Pancreas (tissue), 10 donors: Measurements from ENCODE around the gene CALHM4. TPM values are rescaled to one million over a fixed set of nuclear protein-coding genes. Genes with fewer than 3 reads are reported as not detected.

Experiments
- ATAC-seq, 4 donors: fragments of 200-7000 bp; cut with Tn5 transposase; one replicate each; pipeline versions ENCODE4 v1.8.0 to v1.9.1; 2020; ENCODE audit warnings: mild to moderate bottlenecking in 4 of 4, moderate library complexity in 4 of 4
- DNase-seq, 6 donors: peaks; one replicate each; pipeline ENCODE4 v3.0.0-alpha.2; 2020
- FAIRE-seq: peaks from 2 replicates; lab custom pipeline; 2012; peaks lifted over from hg19 to GRCh38; lab: Jason Lieb, UNC
- H3K27ac ChIP-seq, 4 donors: fragments of 200-600 bp; sonication (generic); 1 replicate in 3 of 4; 2 replicates in 1 of 4; pipeline versions ENCODE4 v1.5.0 to v1.8.0; 2020
- H3K27me3 ChIP-seq, 4 donors: fragments of 200-600 bp; one replicate each; pipeline ENCODE4 v1.8.0; 2021
- H3K36me3 ChIP-seq, 3 donors: fragments of 200-600 bp; sonication (generic) in 1 of 3; one replicate each; pipeline versions ENCODE4 v1.5.0 to v1.8.0; 2020 to 2021
- H3K4me1 ChIP-seq, 3 donors: fragments of 200-600 bp; one replicate each; pipeline ENCODE4 v1.8.0; 2021
- H3K4me3 ChIP-seq, 4 donors: fragments of 200-600 bp; sonication (generic) in 2 of 4; one replicate each; pipeline versions ENCODE4 v1.5.0 to v1.8.0; 2020 to 2021
- H3K9me3 ChIP-seq, 4 donors: fragments of 200-600 bp; one replicate each; pipeline ENCODE4 v1.8.0; 2021
- CTCF ChIP-seq, 4 donors: fragments of 200-600 bp; sonication (generic) in 3 of 4; IDR thresholded peaks; one replicate each; pipeline versions ENCODE4 v1.5.0 to v1.8.0; 2021; ENCODE audit warnings: antibody characterized with exemption in 4 of 4
- WGBS, 2 donors: extraction: QIAGEN DNeasy Blood & Tissue Kit; methylation state at CpG; one replicate each; pipeline ENCODE4 v1.1.7; 2013; 5-methylcytosine and 5-hydroxymethylcytosine counted together
- intact Hi-C, 3 donors: fragments of 100-400 bp; cut with DNase I; formaldehyde crosslinking; loops; one replicate each; pipeline versions ENCODE4 v1.11.1 to v1.14.2; 2022
- polyA plus RNA-seq, 2 donors: library from polyadenylated mRNA; stranded (reverse); fragments of 200-250 nt; gene quantifications; one replicate each; pipeline ENCODE4 v1.2.3, GENCODE V29; 2013
- total RNA-seq, 6 donors: library from RNA; stranded (reverse); fragmentation: NEBNext Ultra II Directional in 4 of 6; extraction: Animal tissue kit (Norgen Biotek cat#: 25700) in 4 of 6; gene quantifications; one replicate each; pipeline versions ENCODE4 v1.2.1 to v1.2.4, GENCODE V29; 2021 to 2023
- donor health status: healthy with polysubstance abuse.
- donor health status: DM: no; HTN: no; CAD: no; lungs with moderate emphysema.
- donor health status: DM: no; HTN: no; CAD: no.
- donor health status: control.
- donor health status: control.
- donor health status: Bipolar disorder and iron deficiency.
- donor health status: DM: yes; HTN: yes; CAD: no.
- donor health status: DM: no; HTN: no; CAD: no.
- donor health status: DM: no; HTN: no; CAD: no.
- donor health status: DM: yes; HTN: yes; CAD: no.

Gene CALHM4
- total and polyA plus RNA-seq, 8 donors = not detected

GRCh38 chr6:116536216-116536621, 17.3 kb upstream of the CALHM4 start:
- intact Hi-C loops = no loop called here

GRCh38 chr6:116542426-116542825, 11.1 kb upstream of the CALHM4 start:
- Histone ChIP-seq H3K4me1 (no peaks in the 10 kb centered on the region), H3K36me3 (no peaks in the 10 kb centered on the region), H3K9me3 (no peaks in the 10 kb centered on the region), H3K27me3 (peaks cover 0 to 8% (median 0%) of the 10 kb centered on the region in 4 donors), H3K27ac (no peak overlapping the region), H3K4me3 (no peak overlapping the region)
- DNase-seq (no peak), FAIRE-seq (no peak), ATAC-seq (no peak)
- intact Hi-C loops = no loop called here
- no peak for TF ChIP-seq CTCF (IDR thresholded peaks at IDR 0.05)

More at GRCh38 chr6:116536216-116536621, 17.3 kb upstream of the CALHM4 start:
- no peaks in the 10 kb centered on the region for H3K9me3 ChIP-seq
- ATAC-seq = peak in 3 of 4 donors; percentile 74 to 76 (median 75)
- peak in 1 of 6 donors; percentile 9 for DNase-seq
- TF ChIP-seq CTCF (IDR thresholded peaks at IDR 0.05) = peak; percentile 55 to 65 (median 58)
- no peaks in the 10 kb centered on the region for H3K4me1 ChIP-seq
- no peaks in the 10 kb centered on the region for H3K27me3 ChIP-seq
- no peak overlapping the region for H3K27ac ChIP-seq
- no peaks in the 10 kb centered on the region for H3K36me3 ChIP-seq
- no peak overlapping the region for H3K4me3 ChIP-seq
- 5 to 12% methylated on average over 4 of the region's 4 CpGs for WGBS, 2 donors
- FAIRE-seq = peak; percentile 96

GRCh38 chr6:116543149-116543548, 10.4 kb upstream of the CALHM4 start:
- TF ChIP-seq CTCF (IDR thresholded peaks at IDR 0.05) = no peak
- Histone ChIP-seq H3K27me3 (peaks cover 0 to 8% (median 0%) of the 10 kb centered on the region in 4 donors), H3K36me3 (no peaks in the 10 kb centered on the region), H3K27ac (no peak overlapping the region), H3K4me1 (no peaks in the 10 kb centered on the region), H3K4me3 (no peak overlapping the region), H3K9me3 (no peaks in the 10 kb centered on the region)
- no peak for DNase-seq
- intact Hi-C loops = no loop called here
- no peak for FAIRE-seq
- no peak for ATAC-seq

GRCh38 chr6:116545651-116546050, 7.9 kb upstream of the CALHM4 start, which contains the start of gene TRAPPC3L:
Gene TRAPPC3L (minus strand): TSS chr6:116545684. CDS start chr6:116545514, 170 bp downstream.
- 54 to 61% methylated on average over 4 of the region's 4 CpGs for WGBS, 2 donors
- ATAC-seq (no peak), DNase-seq (no peak), FAIRE-seq (no peak)
- no peak for TF ChIP-seq CTCF (IDR thresholded peaks at IDR 0.05)
- H3K36me3 ChIP-seq = no peaks in the 10 kb centered on the region
- no peak within 1 kb of the TSS for H3K27ac ChIP-seq
- H3K9me3 ChIP-seq = no peaks in the 10 kb centered on the region
- peaks cover 0 to 8% (median 0%) of the 10 kb centered on the region in 4 donors for H3K27me3 ChIP-seq
- no peaks in the 10 kb centered on the region for H3K4me1 ChIP-seq
- intact Hi-C loops = no loop called here
- H3K4me3 ChIP-seq = no peak within 1 kb of the TSS

GRCh38 chr6:116547358-116547757, 6.2 kb upstream of the CALHM4 start:
- no peak for DNase-seq
- Histone ChIP-seq H3K27me3 (peaks cover 0 to 3% (median 0%) of the 10 kb centered on the region in 4 donors), H3K4me1 (no peaks in the 10 kb centered on the region), H3K4me3 (no peak overlapping the region), H3K9me3 (no peaks in the 10 kb centered on the region), H3K27ac (no peak overlapping the region), H3K36me3 (no peaks in the 10 kb centered on the region)
- TF ChIP-seq CTCF (IDR thresholded peaks at IDR 0.05) = no peak
- ATAC-seq = no peak
- 74 to 82% methylated on average over 6 of the region's 6 CpGs for WGBS, 2 donors
- no peak for FAIRE-seq
- intact Hi-C loops = no loop called here
